Astrocyte of the hippocampus (primary cell): ENCODE measurements around the gene RNU7-1.

ENCODE experiments used
- DNase-seq: peaks from one replicate; pipeline ENCODE4 v3.0.0; 2011; ENCODE audit warnings: low read depth, low spot score

Gene RNU7-1

GRCh38 chr12:6963791-6964413, 20.3 kb downstream of the RNU7-1 start:
- DNase-seq, result no peak

DNA sequence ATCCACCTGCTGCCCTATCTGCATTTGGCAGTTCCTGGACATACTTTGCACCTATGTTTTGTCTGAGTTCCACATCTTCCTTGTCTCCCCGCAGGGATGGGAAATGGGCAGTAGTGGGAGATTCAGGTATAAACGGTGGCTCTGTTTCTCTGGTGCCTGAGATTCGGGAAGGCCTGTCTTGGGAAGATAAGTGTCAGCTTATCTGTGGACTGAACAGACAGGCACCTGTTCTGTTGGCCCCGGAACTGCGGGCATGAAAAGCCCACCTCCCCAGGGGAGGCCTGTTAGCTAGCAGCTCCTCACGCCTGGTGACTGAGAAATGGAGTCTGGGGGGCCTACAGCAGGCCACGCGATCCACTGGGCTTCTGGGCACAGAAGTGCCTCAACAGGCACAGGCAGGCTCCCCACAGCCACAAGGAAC, 21.0 kb downstream of the RNU7-1 start:
- no peak for DNase-seq

DNA sequence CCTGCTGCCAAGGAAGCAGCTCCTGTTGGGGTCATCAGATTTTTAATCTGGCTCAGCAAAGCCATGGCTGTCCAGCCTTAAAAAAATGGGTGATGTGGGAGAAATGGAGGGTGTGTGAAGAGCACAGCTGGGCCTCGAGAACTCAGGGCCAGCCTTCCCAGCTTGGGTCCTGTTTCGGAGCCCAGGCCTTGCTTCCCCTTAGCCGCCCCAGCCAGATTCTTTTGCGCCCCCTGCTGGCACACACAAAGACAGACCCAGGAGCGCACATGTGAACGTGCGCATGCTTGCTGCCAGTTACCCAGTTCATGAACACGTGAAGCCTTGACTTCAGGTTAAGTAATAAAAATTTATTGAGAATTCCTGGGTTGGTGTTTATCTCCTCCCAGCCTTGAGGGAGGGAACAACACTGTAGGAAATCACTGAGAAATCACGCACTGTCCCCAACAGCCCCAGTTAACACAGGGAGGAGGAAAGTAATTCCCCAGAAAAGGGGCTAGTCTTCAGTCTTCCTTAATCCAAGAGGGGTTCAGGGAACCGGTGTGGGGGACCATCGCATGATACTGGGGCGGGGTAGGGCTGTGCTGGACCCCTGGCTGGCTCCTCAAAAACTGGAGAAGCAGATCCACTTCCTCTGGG, 21.5 kb downstream of the RNU7-1 start:
- DNase-seq, result peak; percentile 93

DNA sequence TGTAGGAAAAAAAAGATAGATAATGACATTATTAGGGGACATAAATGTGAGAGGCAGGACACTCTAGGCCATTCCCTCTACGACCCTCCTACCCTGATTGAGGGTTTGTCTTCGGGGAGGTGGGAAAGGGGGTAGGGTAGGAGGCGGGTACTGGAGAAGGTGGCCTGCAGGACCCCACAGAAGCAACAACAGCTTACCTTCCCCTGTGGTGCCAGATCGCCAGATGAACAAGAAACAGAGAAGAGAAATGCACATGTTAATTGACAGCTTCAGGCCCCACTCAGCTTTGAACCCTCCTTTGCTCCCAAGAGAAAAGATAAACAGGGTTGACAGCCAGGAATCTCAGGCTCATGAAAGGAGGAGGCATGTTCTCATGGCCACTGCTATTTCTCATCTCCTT, 22.1 kb downstream of the RNU7-1 start:
- DNase-seq, result no peak

DNA sequence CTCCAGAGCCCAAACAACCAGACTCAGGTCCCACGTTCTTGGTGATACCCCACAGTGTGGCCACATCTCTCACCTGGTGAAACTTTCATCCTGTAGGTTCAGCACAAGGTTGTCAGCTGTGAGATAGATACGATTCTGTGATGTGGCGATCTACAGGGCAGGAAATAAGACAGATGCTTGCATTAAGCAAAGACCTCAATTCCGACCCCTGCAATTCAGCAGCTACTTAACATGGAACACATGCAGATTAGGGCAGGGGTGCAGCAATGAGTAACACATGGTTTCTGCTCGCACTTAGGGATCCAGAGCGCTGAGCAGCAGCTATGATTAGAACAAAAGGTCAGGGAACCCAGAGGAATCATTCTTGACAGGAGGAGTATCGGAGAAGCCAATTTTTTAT, 22.7 kb downstream of the RNU7-1 start:
- DNase-seq, result no peak

DNA sequence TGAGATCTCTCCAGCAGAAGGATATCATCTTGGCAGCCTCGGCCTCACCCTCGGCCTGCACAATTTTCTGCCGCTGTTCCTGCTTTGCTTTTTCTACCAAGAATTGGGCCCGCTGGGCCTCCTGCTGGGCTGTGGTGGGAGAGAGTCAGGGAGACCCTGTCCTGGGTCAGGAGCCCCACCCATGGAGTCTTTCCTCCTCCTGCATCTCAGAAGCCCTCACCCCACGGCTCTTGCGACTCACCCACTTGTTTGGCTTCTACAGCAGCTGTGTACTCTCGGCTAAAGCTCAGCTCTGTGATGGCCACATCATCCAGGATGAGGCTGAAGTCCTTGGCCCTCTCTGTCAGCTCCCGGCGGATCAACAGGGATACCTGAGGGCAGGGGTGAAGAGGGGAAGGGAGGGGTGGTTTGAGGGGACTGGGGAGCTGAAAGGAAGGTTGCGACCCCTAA, 24.1 kb downstream of the RNU7-1 start:
- DNase-seq, result no peak

DNA sequence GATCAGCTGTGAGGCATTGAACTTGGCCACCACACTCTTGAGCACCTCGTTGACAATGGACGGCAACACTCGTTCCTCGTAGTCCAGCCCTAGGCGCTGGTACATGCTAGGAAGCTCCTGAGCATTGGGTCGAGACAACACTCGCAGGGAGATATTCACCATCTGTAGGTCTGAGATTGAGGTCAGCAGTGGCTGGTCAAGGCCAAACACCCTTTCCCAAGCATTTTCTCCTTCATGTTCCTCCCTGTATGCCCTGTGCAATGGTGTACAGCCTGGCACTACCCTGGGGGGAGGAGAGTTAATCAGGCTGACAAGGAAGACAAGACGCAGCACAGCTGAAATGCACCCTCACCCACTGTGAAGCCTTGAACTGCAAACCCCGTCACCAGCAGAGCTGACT, 24.8 kb downstream of the RNU7-1 start:
- DNase-seq, result no peak

- no peak for DNase-seq
These were observed 26.5 kb downstream of the RNU7-1 start for GRCh38 chr12:6970096-6970527.

DNA sequence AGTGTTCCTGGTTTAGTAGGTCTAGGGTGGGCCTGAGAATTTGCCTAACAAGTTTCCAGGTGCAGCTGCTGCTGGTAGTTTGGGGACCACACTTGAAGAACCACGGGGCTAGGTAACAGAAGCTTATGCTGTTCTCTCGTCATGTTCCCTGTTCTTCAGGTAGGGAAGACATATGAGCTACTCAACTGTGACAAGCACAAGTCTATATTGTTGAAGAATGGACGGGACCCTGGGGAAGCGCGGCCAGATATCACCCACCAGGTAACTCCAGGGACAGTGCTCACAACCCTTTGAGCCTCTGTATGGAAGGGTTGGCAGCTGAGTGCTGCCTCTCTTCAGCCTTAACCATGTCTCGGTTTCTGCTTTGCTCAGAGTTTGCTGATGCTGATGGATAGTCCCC, 30.6 kb downstream of the RNU7-1 start:
- no peak for DNase-seq

DNA sequence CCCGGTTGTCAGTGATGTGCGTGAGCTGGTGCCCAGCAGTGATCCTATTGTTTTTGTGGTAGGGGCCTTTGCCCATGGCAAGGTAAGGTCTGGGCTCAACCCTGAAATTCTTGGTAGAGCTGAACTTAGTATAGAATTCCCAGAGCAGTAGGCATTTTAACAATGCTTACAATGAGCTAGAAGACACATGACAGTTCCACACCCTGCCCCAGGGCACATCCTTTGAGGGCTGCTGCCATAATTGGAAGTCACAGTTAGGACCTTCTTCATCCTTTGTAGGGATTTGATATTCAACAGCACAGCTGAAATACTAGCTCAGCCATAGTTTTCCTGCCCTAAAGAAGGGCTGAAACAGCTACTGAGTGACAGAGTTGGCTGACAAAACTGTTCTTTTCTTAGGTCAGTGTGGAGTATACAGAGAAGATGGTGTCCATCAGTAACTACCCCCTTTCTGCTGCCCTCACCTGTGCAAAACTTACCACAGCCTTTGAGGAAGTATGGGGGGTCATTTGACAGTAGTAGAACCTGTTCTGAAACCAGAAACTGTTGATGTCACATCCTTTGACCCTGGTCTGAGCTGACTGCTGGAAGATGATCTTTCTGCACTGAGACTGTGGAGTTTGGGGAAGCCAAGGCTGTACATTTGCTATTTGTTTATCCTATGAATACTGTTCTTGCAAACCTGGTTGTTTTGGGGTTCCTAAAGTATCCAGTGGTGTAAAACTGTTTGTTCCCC, 31.8 kb downstream of the RNU7-1 start:
- no peak for DNase-seq

GRCh38 chr12:6977653-6978052, 34.0 kb downstream of the RNU7-1 start:
- DNase-seq, result no peak

DNA sequence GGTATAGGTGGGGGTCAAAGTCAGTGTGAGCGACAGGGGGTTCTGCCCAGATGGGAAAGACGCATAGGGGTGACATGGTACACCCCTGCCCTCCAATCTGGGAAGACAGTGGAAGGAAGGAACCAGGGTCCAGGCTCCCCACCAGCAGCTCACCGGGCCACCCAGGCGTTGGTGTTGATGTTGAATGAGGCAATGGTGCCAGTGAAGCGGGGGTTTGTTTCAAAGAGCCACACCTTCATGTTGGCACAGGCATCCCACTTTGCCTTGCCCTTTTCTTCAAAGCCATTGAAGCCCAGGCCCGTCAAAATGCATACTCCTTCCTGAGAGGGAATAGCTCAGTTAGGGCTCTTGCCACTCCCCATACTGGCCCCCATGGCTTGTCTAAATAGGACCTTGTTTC, 34.6 kb downstream of the RNU7-1 start:
- no peak for DNase-seq

DNA sequence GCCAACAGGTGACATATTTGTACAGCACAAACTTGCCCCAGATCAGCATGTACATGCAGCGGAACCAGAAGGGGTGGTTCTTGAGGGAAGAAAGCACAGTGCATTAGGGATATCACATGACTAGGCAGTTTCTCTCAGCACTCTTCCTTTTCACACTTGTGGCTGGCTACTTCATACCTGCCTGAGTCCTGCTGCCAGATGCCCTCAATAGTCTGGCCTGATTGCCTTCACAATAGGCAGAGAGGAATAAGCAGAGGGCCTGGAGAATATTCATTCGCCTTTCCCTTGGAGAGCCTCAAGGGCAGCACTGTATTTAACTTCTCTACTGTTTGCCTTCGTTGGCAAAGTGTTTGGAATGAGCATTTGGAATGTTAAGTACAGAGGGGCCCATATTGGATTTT, 35.0 kb downstream of the RNU7-1 start:
- DNase-seq, result no peak

DNA sequence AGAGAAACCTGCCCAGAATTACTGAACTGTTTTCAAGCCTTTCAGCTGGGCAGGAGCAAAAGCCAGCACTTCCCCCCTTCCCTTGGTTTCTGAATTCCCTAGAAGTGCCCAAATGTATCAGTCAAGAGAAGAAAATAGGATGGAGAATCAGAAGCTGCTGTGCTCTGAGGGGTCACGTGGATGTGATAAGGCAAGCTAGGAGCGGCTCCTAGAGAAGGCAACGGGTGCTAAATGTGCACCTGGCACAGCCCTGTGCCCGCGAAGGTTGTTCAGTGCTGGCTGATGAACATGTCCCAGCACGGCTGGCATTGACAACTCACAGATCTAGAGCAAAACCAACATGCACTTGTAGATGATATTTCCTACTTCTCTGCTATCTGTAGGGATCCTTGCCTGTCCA, 35.4 kb downstream of the RNU7-1 start:
- DNase-seq, result no peak

GRCh38 chr12:6979453-6979852, 35.8 kb downstream of the RNU7-1 start:
- no peak for DNase-seq

DNA sequence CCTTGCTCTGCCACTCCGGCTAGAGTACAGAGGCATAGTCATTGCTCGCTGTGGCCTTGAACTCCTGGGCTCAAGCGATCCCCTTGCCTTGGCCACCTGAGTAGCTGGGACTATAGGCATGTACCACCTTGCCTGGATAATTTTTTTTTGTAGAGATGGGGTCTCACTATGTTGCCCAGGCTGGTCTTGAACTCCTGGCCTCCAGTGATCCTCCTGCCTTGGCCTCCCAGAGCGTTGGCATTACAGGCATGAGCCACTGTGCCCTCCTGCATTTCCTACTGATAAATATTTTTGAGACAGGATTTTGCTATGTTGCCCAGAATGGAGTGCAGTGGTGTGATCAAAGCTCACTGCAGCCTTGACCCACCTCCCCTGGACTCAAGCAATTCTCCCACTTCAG, 36.5 kb downstream of the RNU7-1 start:
- no peak for DNase-seq

DNA sequence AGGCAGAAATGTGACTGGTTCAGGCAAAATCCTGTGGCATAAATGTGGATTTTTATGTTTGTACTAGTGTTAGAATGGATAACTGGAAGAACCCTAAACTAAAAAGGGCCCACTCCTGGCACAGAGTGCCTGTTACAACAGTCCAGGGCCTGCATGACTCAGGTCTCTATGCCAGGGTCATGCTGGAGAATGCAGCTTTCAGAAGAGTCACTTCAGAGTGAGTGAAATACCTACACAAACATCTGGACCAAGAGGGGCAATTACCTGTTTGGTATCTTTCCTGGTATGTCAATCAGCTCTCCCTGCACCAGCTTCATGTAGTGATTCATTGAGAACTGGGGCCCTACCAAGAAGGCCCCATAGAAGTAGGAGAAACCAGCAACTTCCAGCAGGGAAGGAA, 37.1 kb downstream of the RNU7-1 start:
- DNase-seq, result no peak

DNA sequence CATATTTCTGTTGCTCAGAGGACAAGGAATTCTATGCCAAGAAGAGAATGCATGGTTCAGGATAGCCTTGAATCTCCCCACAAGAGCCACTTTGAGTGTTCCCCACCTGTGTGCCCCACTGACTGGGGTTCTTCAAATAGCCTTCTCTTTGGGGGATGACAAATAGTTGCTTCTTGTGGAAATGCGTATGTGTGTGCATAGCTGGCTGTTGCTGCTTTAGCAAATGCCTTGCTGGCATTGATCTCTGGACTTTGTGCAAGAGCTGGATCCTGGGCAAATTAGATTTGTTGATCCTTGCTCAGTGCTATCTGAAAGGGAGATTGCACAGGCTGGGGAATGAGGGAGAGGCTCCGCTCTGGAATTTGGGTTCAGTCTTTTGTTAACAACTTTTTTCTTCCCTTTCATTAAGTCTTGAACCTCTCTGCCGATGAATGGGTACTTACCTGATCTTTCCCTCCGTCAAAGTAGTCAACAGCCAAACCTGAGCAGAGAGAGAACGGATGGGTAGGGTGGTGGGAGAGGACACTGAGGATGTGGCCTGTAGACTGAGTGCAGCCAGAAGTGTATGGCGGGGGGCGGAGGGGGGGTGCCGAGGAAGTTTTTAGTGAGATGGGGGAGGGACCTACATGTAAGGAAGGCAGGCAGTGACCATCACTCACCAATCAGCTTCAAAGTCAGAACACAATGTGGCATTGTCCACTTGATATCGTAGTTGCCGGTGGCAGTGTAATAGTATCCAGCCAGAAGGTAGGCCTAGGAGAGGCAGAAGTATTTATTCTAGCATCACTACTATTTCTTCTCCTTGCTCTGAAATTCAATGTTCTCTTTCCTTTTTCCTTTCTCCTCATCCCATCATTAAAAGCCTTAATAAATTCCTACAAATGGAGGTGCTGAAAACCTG, 37.8 kb downstream of the RNU7-1 start:
- no peak for DNase-seq

GRCh38 chr12:6982532-6982931, 38.9 kb downstream of the RNU7-1 start:
- DNase-seq, result no peak

GRCh38 chr12:6987956-6988553, 44.4 kb downstream of the RNU7-1 start:
- no peak for DNase-seq
